Testis (tissue), 3 donors: ENCODE data around the gene MYCT1. TPM values are rescaled to one million over a fixed set of nuclear protein-coding genes. Genes with fewer than 3 reads are reported as not detected.
A peak's percentile ranks its signal among the peaks of the same experiment; 100 is the strongest.
"Not testable (repeated sequence)": the region's sequence is repeated elsewhere in the genome, so short reads cannot be mapped to it uniquely, and the experiment has no call there.

Source experiments
- DNase-seq: peaks from one replicate; pipeline ENCODE4 v3.0.0-alpha.2; 2019
- H3K27ac ChIP-seq, 2 donors: fragments of 200-600 bp; sonication (generic); one replicate each; pipeline ENCODE4 v1.5.1; 2019
- H3K27me3 ChIP-seq: fragments of 200-600 bp; sonication (generic); one replicate; pipeline ENCODE4 v1.5.1; 2019
- H3K36me3 ChIP-seq: fragments of 200-600 bp; sonication (generic); one replicate; pipeline ENCODE4 v1.5.1; 2017; ENCODE audit warnings: low read depth; ENCODE audit errors: missing control alignments
- H3K4me1 ChIP-seq: fragments of 200-600 bp; sonication (generic); one replicate; pipeline ENCODE4 v1.5.1; 2019
- H3K4me3 ChIP-seq, 2 donors: fragments of 200-600 bp; sonication (generic); one replicate each; pipeline ENCODE4 v1.5.1; 2017 to 2019
- H3K9me3 ChIP-seq: fragments of 200-600 bp; sonication (generic); one replicate; pipeline ENCODE4 v1.5.1; 2017
- CTCF ChIP-seq, 3 experiments: fragments of 450-650 bp in 2 of 3; fragments of 200-600 bp in 1 of 3; sonication (generic) in 1 of 3; IDR thresholded peaks; one replicate each; pipeline ENCODE4 v1.5.1; 2016 to 2019; ENCODE audit warnings: antibody characterized with exemption in 3 of 3, mild to moderate bottlenecking in 2 of 3, moderate library complexity in 1 of 3
- POLR2A ChIP-seq: fragments of 450-650 bp; IDR thresholded peaks from one replicate; pipeline ENCODE4 v1.6.1; 2017; ENCODE audit warnings: antibody characterized with exemption, mild to moderate bottlenecking, moderate library complexity
- WGBS, 2 donors: methylation state at CpG; one replicate each; pipeline ENCODE4 v1.1.5; 2018; 5-methylcytosine and 5-hydroxymethylcytosine counted together
- intact Hi-C: fragments of 100-400 bp; cut with DNase I; formaldehyde crosslinking; loops from one replicate; pipeline ENCODE4 v1.15.1; 2023; ENCODE audit warnings: low total_unique reads
- polyA plus RNA-seq: library from polyadenylated mRNA; stranded (reverse); fragments of 350-450 nt; fragmentation: Illumina TruSeq; extraction: RNeasy Lipid Tissue Mini Kit (QIAGEN cat#74804); gene quantifications from one replicate; pipeline ENCODE4 v1.2.3, GENCODE V29; 2014; ENCODE audit warnings: low read depth, low replicate concordance; ENCODE audit not compliant: insufficient read depth
- total RNA-seq, 2 donors: library from RNA; depleted of rRNA; stranded (reverse); fragments of >200 nt; gene quantifications; one replicate each; pipeline ENCODE4 v1.2.3, GENCODE V29; 2016

The MYCT1 gene
- total and polyA plus RNA-seq, 3 donors from 2014 or later = 2.3 to 4.3 (median 3.4) TPM

DNA sequence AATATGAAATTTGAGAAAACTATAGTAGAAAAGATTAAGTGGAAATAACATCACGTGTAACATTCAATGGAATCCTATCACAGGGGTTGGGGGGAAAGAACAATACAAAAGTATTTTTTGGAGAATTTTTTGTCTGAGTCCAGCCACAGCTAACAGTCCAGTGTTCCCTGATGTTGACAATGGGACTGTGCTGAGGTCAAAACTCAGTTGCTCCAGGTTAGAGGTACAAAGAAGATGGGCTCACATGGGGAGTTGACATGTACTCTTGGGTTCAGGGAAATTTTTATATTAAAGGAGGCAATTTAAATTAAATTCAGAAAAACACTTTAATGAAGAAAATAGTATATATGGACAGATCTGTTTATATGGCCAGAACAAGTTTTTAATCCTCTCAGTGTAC lies 995 bp downstream of the MYCT1 start:
- Histone ChIP-seq H3K27me3 (no peaks in the 10 kb centered on the region), H3K4me1 (no peaks in the 10 kb centered on the region), H3K9me3 (no peaks in the 10 kb centered on the region), H3K27ac (peak overlapping the region in 1 of 2 donors; percentile 21), H3K36me3 (no peaks in the 10 kb centered on the region), H3K4me3 (no peak overlapping the region)
- intact Hi-C loops = no loop called here
- TF ChIP-seq POLR2A (no peak), CTCF (IDR thresholded peaks at IDR 0.05) (no peak)
- 64 to 74% methylated on average over 1 of the region's 1 CpG for WGBS, 2 donors
- DNase-seq = no peak

DNA sequence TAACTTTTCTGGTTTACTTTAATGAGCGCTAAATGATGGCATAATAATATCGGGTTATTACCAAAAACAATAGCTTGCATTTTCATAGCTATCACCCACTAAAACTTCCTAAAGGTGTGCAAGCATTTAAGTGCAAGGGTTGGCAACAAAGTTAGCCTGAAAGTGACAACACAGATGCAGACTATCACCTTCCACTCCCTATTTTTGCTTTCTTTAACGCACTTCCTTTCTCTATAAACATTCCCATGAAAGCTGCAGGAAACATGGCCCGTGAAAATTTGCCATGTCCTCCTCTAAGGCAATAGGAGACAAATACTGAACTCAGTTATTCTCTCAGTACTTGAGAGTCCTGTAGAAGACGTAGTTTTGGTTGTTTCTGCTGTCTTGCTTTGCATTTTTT lies 2.7 kb downstream of the MYCT1 start:
- Histone ChIP-seq H3K27me3 (no peaks in the 10 kb centered on the region), H3K4me3 (no peak overlapping the region), H3K27ac (no peak overlapping the region), H3K9me3 (no peaks in the 10 kb centered on the region), H3K4me1 (no peaks in the 10 kb centered on the region), H3K36me3 (no peaks in the 10 kb centered on the region)
- DNase-seq = no peak
- intact Hi-C loops = no loop called here
- TF ChIP-seq POLR2A (no peak), CTCF (IDR thresholded peaks at IDR 0.05) (no peak)
- WGBS, 2 donors = 63 to 64% methylated on average over 5 of the region's 5 CpGs

- no peaks in the 10 kb centered on the region for H3K27me3 ChIP-seq
- H3K27ac ChIP-seq = no peak overlapping the region
- H3K4me3 ChIP-seq = no peak overlapping the region
- no peaks in the 10 kb centered on the region for H3K9me3 ChIP-seq
- intact Hi-C loops = no loop called here
- H3K4me1 ChIP-seq = no peaks in the 10 kb centered on the region
- TF ChIP-seq CTCF (IDR thresholded peaks at IDR 0.05) = no peak
- TF ChIP-seq POLR2A = no peak
- 45 to 58% methylated on average over 7 of the region's 7 CpGs for WGBS, 2 donors
- H3K36me3 ChIP-seq = no peaks in the 10 kb centered on the region
- no peak for DNase-seq
These were observed 3.6 kb downstream of the MYCT1 start for GRCh38 chr6:152701081-152701862.

GRCh38 chr6:152701863-152702401 lies 4.2 kb downstream of the MYCT1 start:
- no peak for TF ChIP-seq CTCF (IDR thresholded peaks at IDR 0.05)
- TF ChIP-seq POLR2A = no peak
- 67 to 68% methylated on average over 4 of the region's 4 CpGs for WGBS, 2 donors
- Histone ChIP-seq H3K4me3 (no peak overlapping the region), H3K27me3 (no peaks in the 10 kb centered on the region), H3K9me3 (no peaks in the 10 kb centered on the region), H3K27ac (no peak overlapping the region), H3K4me1 (no peaks in the 10 kb centered on the region), H3K36me3 (no peaks in the 10 kb centered on the region)
- intact Hi-C loops = no loop called here
- DNase-seq = no peak

GRCh38 chr6:152703750-152704149 lies 6.1 kb downstream of the MYCT1 start:
- H3K36me3 ChIP-seq, H3K4me1 ChIP-seq, H3K4me3 ChIP-seq, intact Hi-C loops, H3K27ac ChIP-seq, H3K9me3 ChIP-seq, DNase-seq, H3K27me3 ChIP-seq: not testable (repeated sequence)
